A549 (cell line): ENCODE measurements around the gene MOCOS. TPM values are rescaled to one million over a fixed set of nuclear protein-coding genes. Genes with fewer than 3 reads are reported as not detected.
A peak's percentile ranks its signal among the peaks of the same experiment; 100 is the strongest.

ENCODE experiments used
- ATAC-seq, 2 experiments: fragments of 200-7000 bp in 1 of 2; fragments of >200 bp in 1 of 2; cut with Nextera tagmentation in 1 of 2; cut with Tn5 transposase in 1 of 2; 3 replicates each; pipeline versions ENCODE4 v1.8.0 to v1.9.1; 2018 to 2020; ENCODE audit warnings: mild to moderate bottlenecking in 1 of 2, moderate library complexity in 1 of 2
- CTCF ChIA-PET: fragments of 300-600 bp; sonication (Branson Sonifier 250); formaldehyde crosslinking; extraction: SDS; loops from one replicate; lab custom pipeline; 2021; ENCODE audit warnings: antibody characterized with exemption, inconsistent platforms; lab: Yijun Ruan, JAX
- POLR2A ChIA-PET: fragments of 350-600 bp; formaldehyde crosslinking; extraction: SDS; loops from one replicate; lab custom pipeline; 2021; ENCODE audit warnings: antibody characterized with exemption, inconsistent platforms; lab: Yijun Ruan, JAX
- DNase-seq, 2 experiments: peaks; one replicate each; pipeline versions ENCODE4 v3.0.0 to v3.0.0-alpha.2; 2011 to 2016; ENCODE audit warnings: low read depth in 1 of 2, low spot score in 1 of 2
- FAIRE-seq: peaks from 2 replicates; lab custom pipeline; 2011; peaks lifted over from hg19 to GRCh38; lab: Jason Lieb, UNC
- H3K27ac ChIP-seq, 2 experiments: fragments of >200 bp; sonication (Bioruptor Twin); formaldehyde crosslinking; 3 replicates each; pipeline ENCODE4 v1.5.1; 2016 to 2017
- H3K4me1 ChIP-seq: fragments of >200 bp; sonication (Bioruptor Twin); formaldehyde crosslinking; 3 replicates; pipeline ENCODE4 v1.6.1; 2016
- H3K4me2 ChIP-seq: fragments of >200 bp; sonication (Bioruptor Twin); formaldehyde crosslinking; 3 replicates; pipeline ENCODE4 v1.6.1; 2016
- H3K4me3 ChIP-seq: fragments of >200 bp; sonication (Bioruptor Twin); formaldehyde crosslinking; 3 replicates; pipeline ENCODE4 v1.5.1; 2016
- H3K9me3 ChIP-seq: fragments of >200 bp; sonication (Bioruptor Twin); formaldehyde crosslinking; 3 replicates; pipeline ENCODE4 v1.6.1; 2016
- CBX2 ChIP-seq: fragments of 200-600 bp; sonication (generic); IDR thresholded peaks from 2 replicates; pipeline ENCODE4 v1.6.1; 2016; ENCODE audit warnings: low read depth, mild to moderate bottlenecking, borderline replicate concordance
- CBX8 ChIP-seq: fragments of 200-600 bp; sonication (generic); IDR thresholded peaks from 2 replicates; pipeline ENCODE4 v1.6.1; 2016
- CEBPB ChIP-seq, 2 experiments: fragments of >200 bp in 1 of 2; sonication (Bioruptor Twin) in 1 of 2; formaldehyde crosslinking in 1 of 2; IDR thresholded peaks; 2 replicates each; pipeline ENCODE4 v1.6.1; 2012 to 2016
- E2F6 ChIP-seq: IDR thresholded peaks from 2 replicates; pipeline ENCODE4 v1.6.1; 2012; ENCODE audit warnings: low read depth, borderline replicate concordance
- EHF ChIP-seq: fragments of 250-450 bp; sonication (Bioruptor Pico); IDR thresholded peaks from 2 replicates; pipeline ENCODE4 v1.5.0; 2020; ENCODE audit warnings: mild to moderate bottlenecking
- EHMT2 ChIP-seq: fragments of 200-600 bp; sonication (generic); IDR thresholded peaks from 2 replicates; pipeline ENCODE4 v1.6.1; 2016; ENCODE audit warnings: antibody characterized with exemption, low read depth, mild to moderate bottlenecking, moderate library complexity
- EP300 ChIP-seq, 2 experiments: fragments of >200 bp; sonication (Bioruptor Twin); formaldehyde crosslinking; IDR thresholded peaks; 2 replicates in 1 of 2; 3 replicates in 1 of 2; pipeline ENCODE4 v1.6.1; 2016 to 2017
- ESRRA ChIP-seq: fragments of 150-350 bp; IDR thresholded peaks from 2 replicates; pipeline ENCODE4 v1.6.1; 2014; ENCODE audit warnings: mild to moderate bottlenecking, low read length, borderline replicate concordance
- FOSL2 ChIP-seq, 2 experiments: fragments of 450-650 bp in 1 of 2; fragments of >200 bp in 1 of 2; sonication (Bioruptor Twin) in 1 of 2; formaldehyde crosslinking; IDR thresholded peaks; 2 replicates each; pipeline versions ENCODE4 v1.5.0 to v1.6.1; 2016 to 2020; ENCODE audit warnings: mild to moderate bottlenecking in 1 of 2, moderate library complexity in 1 of 2
- HMGXB4 ChIP-seq: fragments of 250-450 bp; sonication (Bioruptor Pico); IDR thresholded peaks from 2 replicates; pipeline ENCODE4 v1.5.0; 2021; ENCODE audit warnings: mild to moderate bottlenecking, moderate library complexity, borderline replicate concordance
- HOXB5 ChIP-seq: fragments of 250-450 bp; sonication (Bioruptor Pico); IDR thresholded peaks from 2 replicates; pipeline ENCODE4 v1.5.0; 2020; ENCODE audit warnings: mild to moderate bottlenecking, moderate library complexity
- KDM1A ChIP-seq: fragments of 200-600 bp; sonication (generic); IDR thresholded peaks from 2 replicates; pipeline ENCODE4 v1.6.1; 2016; ENCODE audit warnings: low read depth, mild to moderate bottlenecking
- MAZ ChIP-seq: fragments of 150-350 bp; IDR thresholded peaks from 2 replicates; pipeline ENCODE4 v1.6.1; 2014; ENCODE audit warnings: antibody characterized with exemption, low read depth, low read length, borderline replicate concordance
- MYC ChIP-seq: IDR thresholded peaks from 2 replicates; pipeline ENCODE4 v1.6.1; 2012; ENCODE audit warnings: mild to moderate bottlenecking, inconsistent platforms, low read length, improper control_type of control experiment, borderline replicate concordance
- NPAS2 ChIP-seq: fragments of 250-450 bp; sonication (Bioruptor Pico); IDR thresholded peaks from 2 replicates; pipeline ENCODE4 v1.8.0; 2022; ENCODE audit warnings: mild to moderate bottlenecking, moderate library complexity, borderline replicate concordance
- POLR2A ChIP-seq: IDR thresholded peaks from 2 replicates; pipeline ENCODE4 v1.6.1; 2012; ENCODE audit warnings: mild to moderate bottlenecking, low read length
- POLR2AphosphoS2 ChIP-seq: conservative IDR thresholded peaks from 2 replicates; pipeline ENCODE4 v1.6.1; 2012; ENCODE audit warnings: low read length, improper control_type of control experiment, inconsistent platforms
- RAD21 ChIP-seq, 2 experiments: fragments of >200 bp in 1 of 2; sonication (Bioruptor Twin) in 1 of 2; formaldehyde crosslinking in 1 of 2; IDR thresholded peaks in 1 of 2; conservative IDR thresholded peaks in 1 of 2; 2 replicates in 1 of 2; 3 replicates in 1 of 2; pipeline ENCODE4 v1.6.1; 2012 to 2018; ENCODE audit warnings: inconsistent platforms in 1 of 2
- RARB ChIP-seq: fragments of 250-450 bp; sonication (Bioruptor Pico); IDR thresholded peaks from 2 replicates; pipeline ENCODE4 v1.8.0; 2021; ENCODE audit warnings: mild to moderate bottlenecking, moderate library complexity
- RFX5 ChIP-seq: fragments of 450-650 bp; IDR thresholded peaks from 2 replicates; pipeline ENCODE4 v1.7.1; 2014; ENCODE audit warnings: antibody characterized with exemption, mild to moderate bottlenecking, moderate library complexity
- SMC3 ChIP-seq: fragments of >200 bp; sonication (Bioruptor Twin); formaldehyde crosslinking; IDR thresholded peaks from 3 replicates; pipeline ENCODE4 v1.6.1; 2018; ENCODE audit warnings: inconsistent platforms
- ZFP36 ChIP-seq: fragments of 450-650 bp; IDR thresholded peaks from 2 replicates; pipeline ENCODE4 v1.6.1; 2014; ENCODE audit warnings: borderline replicate concordance; ENCODE audit not compliant: partially characterized antibody
- WGBS: methylation state at CpG from one replicate; pipeline ENCODE4 v1.1.6; 2017; ENCODE audit errors: missing lambda C conversion rate; 5-methylcytosine and 5-hydroxymethylcytosine counted together
- polyA plus RNA-seq, 4 experiments: library from polyadenylated mRNA; depleted of rRNA in 3 of 4; stranded (reverse); fragments of >200 nt; fragmentation: RNase III in 1 of 4; extraction: RNeasy Plus Mini Kit Qiagen cat#74134 plus additional on column Dnase treatment in 1 of 4; gene quantifications; 2 replicates in 3 of 4; 3 replicates in 1 of 4; pipeline ENCODE4 v1.2.3, GENCODE V29; 2011 to 2017
- TF ChIP-seq, protein P1 (sequence below): IDR thresholded peaks from 2 replicates; pipeline ENCODE4 v1.6.1; 2012
- TF ChIP-seq, protein P2 (sequence below): fragments of 250-450 bp; sonication (Bioruptor Pico); IDR thresholded peaks from 2 replicates; pipeline ENCODE4 v1.5.0; 2020; ENCODE audit warnings: low read depth, mild to moderate bottlenecking, moderate library complexity

Gene MOCOS
- polyA plus RNA-seq, 2 of the 4 experiments (the other 2 are of a cell fraction): 2.7 to 8.1 TPM

DNA sequence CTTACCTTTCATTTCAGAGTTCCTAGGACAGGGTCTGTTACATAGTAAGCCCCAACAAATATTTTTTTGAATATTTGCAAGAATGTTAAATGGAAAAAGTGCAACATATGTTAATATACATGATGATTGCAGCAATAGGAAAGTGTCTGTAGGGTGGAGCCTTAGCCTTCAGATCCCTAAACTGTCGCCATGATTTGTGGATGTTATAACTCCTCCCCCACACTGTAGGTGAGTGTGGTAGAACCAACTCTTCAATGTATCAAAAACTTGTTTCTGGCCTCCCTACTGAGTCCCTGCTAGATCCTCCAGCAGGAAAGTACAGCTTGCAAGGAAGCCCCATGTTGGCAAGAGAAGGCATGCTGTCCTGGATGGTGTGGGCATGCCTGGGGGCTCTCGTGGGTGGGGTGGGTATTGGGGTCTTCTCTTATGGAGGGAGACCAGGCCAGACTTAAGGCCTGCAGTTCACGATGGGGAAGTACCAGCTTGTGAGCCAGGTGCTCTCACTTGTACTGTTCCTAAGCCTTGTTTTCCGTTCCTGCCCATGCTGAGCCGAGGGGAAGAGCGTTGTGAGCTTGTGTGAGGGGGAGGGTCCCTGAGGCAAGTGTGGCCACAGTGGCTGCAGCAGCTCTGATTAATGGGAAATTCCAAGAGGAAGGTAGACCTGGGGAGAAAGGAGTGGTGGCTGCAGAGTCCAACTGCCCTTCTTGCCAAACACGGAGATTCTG, 121.6 kb downstream of the MOCOS start:
- DNase-seq (no peak), ATAC-seq (peak in 1 of 2 experiments; percentile 42; a peak in 3 of 6 replicates), FAIRE-seq (no peak)
- Histone ChIP-seq H3K27ac (peak overlapping the region; percentile 65 to 81), H3K4me2 (peak overlapping the region; percentile 66), H3K4me1 (peaks cover 15% of the 10 kb centered on the region), H3K9me3 (no peaks in the 10 kb centered on the region), H3K4me3 (no peak overlapping the region)
- POLR2A ChIA-PET: interaction anchor here (1.1 to 1.8 kb wide), 2 partner anchors 11 to 41 kb away, joined by 3 to 10 read pairs; partner anchors contain the start of gene FHOD3
- WGBS: 59% methylated on average over 5 of the region's 7 CpGs
- CTCF ChIA-PET: no interaction called here
- TF ChIP-seq RAD21 (conservative IDR thresholded peaks at IDR 0.05 in 1 of 2, IDR thresholded peaks at IDR 0.05 in 1 of 2) (no peak), MYC (no peak), POLR2A (no peak), SMC3 (no peak)

GRCh38 chr18:36309436-36310391, 122.4 kb downstream of the MOCOS start:
- Histone ChIP-seq H3K9me3 (no peaks in the 10 kb centered on the region), H3K4me3 (no peak overlapping the region), H3K27ac (peak overlapping the region; percentile 65 to 81), H3K4me1 (peaks cover 15% of the 10 kb centered on the region), H3K4me2 (peak overlapping the region; percentile 66)
- POLR2A ChIA-PET: interaction anchor here (1.0 to 1.8 kb wide), 3 partner anchors 12 to 42 kb away, joined by 3 to 10 read pairs (median 3); partner anchors contain the start of gene FHOD3
- CTCF ChIA-PET: no interaction called here
- WGBS: 19% methylated on average over 6 of the region's 11 CpGs
- FAIRE-seq (no peak), ATAC-seq (peak; percentile 92 to 93), DNase-seq (peak; percentile 42 to 64)
- TF ChIP-seq SMC3: no peak
- TF ChIP-seq, protein P1, sequence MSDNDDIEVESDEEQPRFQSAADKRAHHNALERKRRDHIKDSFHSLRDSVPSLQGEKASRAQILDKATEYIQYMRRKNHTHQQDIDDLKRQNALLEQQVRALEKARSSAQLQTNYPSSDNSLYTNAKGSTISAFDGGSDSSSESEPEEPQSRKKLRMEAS: peak; percentile 36; the same call in 1 of the 2 replicates
- TF ChIP-seq ESRRA: no peak
- TF ChIP-seq, protein P2, sequence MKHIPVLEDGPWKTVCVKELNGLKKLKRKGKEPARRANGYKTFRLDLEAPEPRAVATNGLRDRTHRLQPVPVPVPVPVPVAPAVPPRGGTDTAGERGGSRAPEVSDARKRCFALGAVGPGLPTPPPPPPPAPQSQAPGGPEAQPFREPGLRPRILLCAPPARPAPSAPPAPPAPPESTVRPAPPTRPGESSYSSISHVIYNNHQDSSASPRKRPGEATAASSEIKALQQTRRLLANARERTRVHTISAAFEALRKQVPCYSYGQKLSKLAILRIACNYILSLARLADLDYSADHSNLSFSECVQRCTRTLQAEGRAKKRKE: no peak
- no peak for TF ChIP-seq RFX5
- TF ChIP-seq HOXB5 (CRISPR knock-in tag): no peak
- no peak for TF ChIP-seq E2F6
- no peak for TF ChIP-seq RARB (CRISPR knock-in tag)
- TF ChIP-seq EHMT2: no peak
- TF ChIP-seq FOSL2 (IDR thresholded peaks at IDR 0.05): no peak
- 0 out of 2 replicates have a peak, but pooled peaks have one; percentile 6 for TF ChIP-seq FOSL2 (CRISPR knock-in tag; IDR thresholded peaks at IDR 0.05)
- no peak for TF ChIP-seq CBX8
- no peak for TF ChIP-seq CBX2
- TF ChIP-seq HMGXB4 (CRISPR knock-in tag): no peak
- TF ChIP-seq EHF (CRISPR knock-in tag): no peak
- no peak for TF ChIP-seq POLR2AphosphoS2
- no peak for TF ChIP-seq CEBPB (IDR thresholded peaks at IDR 0.05)
- no peak for TF ChIP-seq MAZ
- TF ChIP-seq EP300 (IDR thresholded peaks at IDR 0.05): peak in 1 of 2 experiments; percentile 21; a peak in 1 of 5 replicates
- no peak for TF ChIP-seq NPAS2 (CRISPR knock-in tag)
- no peak for TF ChIP-seq ZFP36
- no peak for TF ChIP-seq KDM1A
